Effector memory CD8-positive, alpha-beta T cell (primary cell): ENCODE measurements around the gene DOLK.

ENCODE experiments used
- ATAC-seq: fragments of 150-1000 bp; cut with Tn5 transposase; replicated peaks from 2 replicates; pipeline ENCODE4 v1.10.0; 2021; ENCODE audit warnings: mild to moderate bottlenecking, moderate library complexity
- DNase-seq, 3 experiments: peaks; one replicate each; pipeline ENCODE4 v3.0.0; 2021
- H3K27ac Mint-ChIP-seq, 2 donors: one replicate each; pipeline ENCODE4 v1.8.0; 2022; ENCODE audit warnings: mild to moderate bottlenecking in 2 of 2, mixed read lengths in 2 of 2, moderate library complexity in 2 of 2
- H3K27me3 Mint-ChIP-seq, 2 donors: one replicate each; pipeline ENCODE4 v1.8.0; 2022; ENCODE audit warnings: mixed read lengths in 2 of 2
- H3K36me3 Mint-ChIP-seq: one replicate; pipeline ENCODE4 v1.8.0; 2022; ENCODE audit warnings: mild to moderate bottlenecking, moderate library complexity, mixed read lengths; ENCODE audit not compliant: insufficient read depth
- H3K4me1 Mint-ChIP-seq, 2 donors: one replicate each; pipeline ENCODE4 v1.8.0; 2022; ENCODE audit warnings: low read depth in 2 of 2, mixed read lengths in 2 of 2
- H3K4me3 Mint-ChIP-seq, 2 donors: one replicate each; pipeline ENCODE4 v1.8.0; 2022; ENCODE audit warnings: mild to moderate bottlenecking in 2 of 2, mixed read lengths in 2 of 2, moderate library complexity in 2 of 2
- H3K9me3 Mint-ChIP-seq, 2 donors: one replicate each; pipeline ENCODE4 v1.8.0; 2022; ENCODE audit warnings: mixed read lengths in 2 of 2

Gene DOLK

GRCh38 chr9:128898382-128898781, 49.0 kb downstream of the DOLK start:
- Mint-ChIP-seq H3K36me3 (peaks cover 37% of the 10 kb centered on the region), H3K4me1 (peaks cover 56 to 70% of the 10 kb centered on the region in 2 donors), H3K9me3 (no peaks in the 10 kb centered on the region), H3K27ac (peak overlapping the region; percentile 93 to 97), H3K27me3 (no peaks in the 10 kb centered on the region), H3K4me3 (peak overlapping the region; percentile 20 to 40)
- DNase-seq (no peak), ATAC-seq (no peak)

DNA sequence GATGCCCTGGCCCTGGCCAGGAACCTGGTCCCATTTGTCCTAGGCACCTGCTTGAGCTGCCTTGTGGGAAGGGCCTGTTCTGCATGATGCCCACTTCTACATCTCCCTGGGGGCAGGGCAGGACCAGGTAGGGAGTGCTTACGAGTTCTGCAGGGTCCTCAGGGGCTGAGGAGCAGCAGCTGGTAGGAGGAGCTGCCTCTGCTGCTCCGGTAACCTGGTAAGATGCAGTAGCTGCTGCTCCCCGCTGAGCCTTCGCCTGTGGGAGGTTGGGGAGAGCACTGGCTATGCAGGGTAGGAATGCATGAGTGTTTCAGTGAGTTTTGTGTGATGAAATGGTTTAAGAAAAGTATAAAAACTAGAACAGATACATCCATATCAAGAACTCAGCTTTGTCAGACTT, 51.8 kb downstream of the DOLK start:
- H3K27ac Mint-ChIP-seq = peak overlapping the region; percentile 0 to 24
- H3K4me1 Mint-ChIP-seq = peaks cover 51 to 63% of the 10 kb centered on the region in 2 donors
- no peaks in the 10 kb centered on the region for H3K27me3 Mint-ChIP-seq
- peaks cover 34% of the 10 kb centered on the region for H3K36me3 Mint-ChIP-seq
- H3K9me3 Mint-ChIP-seq = no peaks in the 10 kb centered on the region
- ATAC-seq (no peak), DNase-seq (no peak)
- peak overlapping the region in 1 of 2 donors; percentile 49 for H3K4me3 Mint-ChIP-seq
